Loucy (cell line): ENCODE measurements around the gene CYP24A1.
A peak's percentile ranks its signal among the peaks of the same experiment; 100 is the strongest.

ENCODE experiments used
- H2AFZ ChIP-seq: fragments of 200-600 bp; sonication (generic); 2 replicates; pipeline ENCODE4 v1.6.0; 2016; ENCODE audit warnings: antibody characterized with exemption, mild to moderate bottlenecking, low read length, moderate library complexity
- H3F3A ChIP-seq: fragments of 200-600 bp; 2 replicates; pipeline ENCODE4 v1.6.0; 2016; ENCODE audit warnings: antibody characterized with exemption, low read depth, mild to moderate bottlenecking
- H3K27me3 ChIP-seq: fragments of 200-600 bp; sonication (generic); 2 replicates; pipeline ENCODE4 v1.6.1; 2014; ENCODE audit warnings: low read length, mild to moderate bottlenecking; ENCODE audit not compliant: insufficient read depth, poor library complexity, severe bottlenecking
- H3K36me3 ChIP-seq: fragments of 200-600 bp; sonication (generic); 2 replicates; pipeline ENCODE4 v1.6.1; 2016; ENCODE audit warnings: low read length; ENCODE audit not compliant: insufficient read depth
- H3K4me1 ChIP-seq: fragments of 200-600 bp; sonication (generic); 2 replicates; pipeline ENCODE4 v1.5.1; 2014; ENCODE audit warnings: low read length, mild to moderate bottlenecking; ENCODE audit not compliant: insufficient read depth, poor library complexity, severe bottlenecking
- H3K4me2 ChIP-seq: fragments of 200-600 bp; sonication (generic); 2 replicates; pipeline ENCODE4 v1.6.0; 2014; ENCODE audit warnings: antibody characterized with exemption, low read length, low read depth, mild to moderate bottlenecking; ENCODE audit not compliant: poor library complexity, severe bottlenecking
- H3K4me3 ChIP-seq: fragments of 200-600 bp; sonication (generic); 2 replicates; pipeline ENCODE4 v1.5.1; 2014; ENCODE audit warnings: low read length, mild to moderate bottlenecking, mixed read lengths; ENCODE audit not compliant: poor library complexity, severe bottlenecking
- H3K79me2 ChIP-seq: fragments of 200-600 bp; sonication (generic); 2 replicates; pipeline ENCODE4 v1.6.1; 2014; ENCODE audit warnings: low read length; ENCODE audit not compliant: insufficient read depth
- H3K9ac ChIP-seq: fragments of 200-600 bp; sonication (generic); 2 replicates; pipeline ENCODE4 v1.6.0; 2014; ENCODE audit warnings: mild to moderate bottlenecking, low read depth, low read length, moderate library complexity; ENCODE audit not compliant: poor library complexity, severe bottlenecking
- H3K9me2 ChIP-seq: fragments of 200-600 bp; sonication (generic); replicated peaks from 2 replicates; pipeline ENCODE4 v1.6.1; 2016; ENCODE audit warnings: low read depth, low read length, mixed read lengths
- H3K9me3 ChIP-seq: fragments of 200-600 bp; sonication (generic); 2 replicates; pipeline ENCODE4 v1.6.1; 2014; ENCODE audit warnings: mild to moderate bottlenecking, antibody characterized with exemption, low read length, low read depth; ENCODE audit not compliant: insufficient read depth
- H4K20me1 ChIP-seq: fragments of 200-600 bp; sonication (generic); 2 replicates; pipeline ENCODE4 v1.6.0; 2014; ENCODE audit warnings: antibody characterized with exemption, low read length, mild to moderate bottlenecking; ENCODE audit not compliant: insufficient read depth, poor library complexity, severe bottlenecking
- CTCF ChIP-seq: fragments of 200-600 bp; sonication (generic); conservative IDR thresholded peaks from 2 replicates; pipeline ENCODE4 v1.5.1; 2014; ENCODE audit warnings: mild to moderate bottlenecking, antibody characterized with exemption, low read length
- EZH2phosphoT487 ChIP-seq: fragments of 200-600 bp; IDR thresholded peaks from 2 replicates; pipeline ENCODE4 v1.6.1; 2018; ENCODE audit warnings: antibody characterized with exemption, mild to moderate bottlenecking, moderate library complexity, borderline replicate concordance

CYP24A1 gene

DNA sequence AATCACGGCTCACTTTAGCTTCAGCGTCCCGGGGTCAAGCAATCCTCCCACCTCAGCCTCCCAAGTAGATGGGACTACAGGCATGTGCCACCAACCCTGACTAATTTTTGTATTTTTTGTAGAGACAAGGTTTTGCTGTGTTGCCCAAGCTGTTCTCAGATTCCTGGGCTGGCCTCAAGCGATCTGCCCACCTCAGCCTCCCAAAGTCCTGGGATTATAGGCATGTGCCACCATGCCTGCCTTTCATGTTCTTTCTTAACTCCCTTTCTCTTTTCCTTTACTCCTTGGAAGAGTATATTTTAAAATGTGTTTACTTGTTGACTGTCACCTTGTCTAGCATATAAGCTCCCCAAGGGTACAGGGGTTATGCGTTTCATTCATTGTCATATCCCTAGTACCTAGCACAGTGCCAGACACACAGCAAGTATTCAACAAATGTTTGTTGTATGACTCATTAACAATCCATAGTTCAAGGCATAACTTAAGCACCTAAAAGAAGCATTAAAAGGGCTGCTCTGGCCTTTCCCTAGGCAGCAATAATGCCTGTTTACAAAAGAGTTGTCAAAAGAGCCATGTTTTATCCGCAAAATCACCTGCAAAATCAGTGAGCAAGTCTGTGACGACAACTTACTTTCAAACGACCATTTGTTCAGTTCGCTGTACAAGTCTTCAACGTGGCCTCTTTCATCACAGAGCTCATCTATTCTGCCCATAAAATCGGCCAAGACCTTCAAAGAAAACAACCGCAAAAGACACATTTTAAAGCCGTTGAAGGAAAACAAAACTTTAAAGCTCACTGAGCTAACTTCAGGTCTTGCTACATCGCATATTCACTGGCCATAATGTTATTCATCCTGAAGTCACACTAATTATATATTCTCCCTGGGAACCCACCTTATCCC, 4.6 kb downstream of the CYP24A1 start:
- H3K4me1 ChIP-seq = peaks cover 10% of the 10 kb centered on the region
- no peaks in the 10 kb centered on the region for H3K9me3 ChIP-seq
- no peaks in the 10 kb centered on the region for H3K9me2 ChIP-seq
- no peaks in the 10 kb centered on the region for H4K20me1 ChIP-seq
- no peaks in the 10 kb centered on the region for H3K79me2 ChIP-seq
- H3K4me2 ChIP-seq = peak overlapping the region; percentile 41
- no peaks in the 10 kb centered on the region for H3K27me3 ChIP-seq
- no peak overlapping the region for H3K9ac ChIP-seq
- peak overlapping the region; percentile 15 for H3K4me3 ChIP-seq
- H3F3A ChIP-seq = no peaks in the 10 kb centered on the region
- H3K36me3 ChIP-seq = no peaks in the 10 kb centered on the region
- H2AFZ ChIP-seq = peak overlapping the region; percentile 70
- no peak for TF ChIP-seq EZH2phosphoT487
- no peak for TF ChIP-seq CTCF

DNA sequence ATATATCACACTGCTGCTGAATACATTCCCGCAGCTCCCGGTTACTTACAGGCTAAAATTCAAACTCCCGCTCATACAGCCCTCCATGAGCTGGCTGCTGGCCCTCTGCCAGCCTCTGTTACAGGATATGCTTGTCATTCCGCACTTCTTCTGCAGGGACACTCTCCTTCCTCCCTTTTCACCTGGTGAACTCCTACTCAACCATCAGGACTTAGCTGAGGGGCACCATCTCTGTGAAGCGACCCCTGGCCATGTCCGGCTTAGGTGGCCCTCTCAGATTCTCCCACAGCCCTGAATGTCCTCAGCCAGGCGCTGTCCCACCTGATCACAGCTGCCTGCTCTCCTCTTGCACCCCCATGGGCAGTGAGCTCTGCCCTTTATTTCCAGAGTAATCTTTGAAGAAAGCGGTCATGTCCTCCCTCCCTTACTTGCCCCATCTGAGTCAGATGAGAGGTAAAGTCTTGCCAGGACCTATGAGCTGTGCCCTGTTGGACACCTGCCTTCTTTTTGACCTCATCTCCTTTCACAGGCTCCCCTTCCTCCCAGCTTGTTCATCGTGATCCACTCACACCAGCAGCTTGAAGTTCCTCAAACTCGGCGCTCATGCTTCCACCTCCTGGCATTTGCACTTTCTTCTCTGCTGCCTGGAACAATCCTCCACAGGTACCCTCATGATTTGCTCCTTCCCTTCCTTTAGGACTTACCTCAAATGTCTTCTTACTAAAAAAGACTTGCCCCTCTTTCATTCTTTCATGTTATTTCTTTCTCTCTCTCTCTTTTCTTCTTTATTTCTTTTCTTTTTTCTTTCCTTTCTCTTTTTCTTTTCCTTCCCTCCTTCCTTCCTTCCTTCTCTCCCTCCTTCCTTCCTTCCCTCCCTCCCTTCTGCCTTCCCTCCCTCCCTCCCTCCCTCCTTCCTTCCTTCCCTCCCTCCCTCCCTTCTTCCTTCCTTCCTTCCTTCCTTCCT, 5.6 kb downstream of the CYP24A1 start:
- no peak overlapping the region for H3K9ac ChIP-seq
- no peaks in the 10 kb centered on the region for H3K36me3 ChIP-seq
- no peak overlapping the region for H3K4me2 ChIP-seq
- H4K20me1 ChIP-seq = no peaks in the 10 kb centered on the region
- H2AFZ ChIP-seq = no peak overlapping the region
- H3K79me2 ChIP-seq = no peaks in the 10 kb centered on the region
- H3K4me3 ChIP-seq = no peak overlapping the region
- no peaks in the 10 kb centered on the region for H3K9me3 ChIP-seq
- peaks cover 10% of the 10 kb centered on the region for H3K4me1 ChIP-seq
- no peaks in the 10 kb centered on the region for H3K9me2 ChIP-seq
- no peaks in the 10 kb centered on the region for H3K27me3 ChIP-seq
- TF ChIP-seq CTCF = no peak
- TF ChIP-seq EZH2phosphoT487 = no peak
- H3F3A ChIP-seq = no peaks in the 10 kb centered on the region

- H3K4me1 ChIP-seq = peaks cover 10% of the 10 kb centered on the region
- no peaks in the 10 kb centered on the region for H3F3A ChIP-seq
- H3K4me3 ChIP-seq = no peak overlapping the region
- H3K4me2 ChIP-seq = no peak overlapping the region
- H3K36me3 ChIP-seq = no peaks in the 10 kb centered on the region
- no peaks in the 10 kb centered on the region for H3K79me2 ChIP-seq
- H3K9ac ChIP-seq = no peak overlapping the region
- H4K20me1 ChIP-seq = no peaks in the 10 kb centered on the region
- H3K27me3 ChIP-seq = no peaks in the 10 kb centered on the region
- H3K9me2 ChIP-seq = no peaks in the 10 kb centered on the region
- no peaks in the 10 kb centered on the region for H3K9me3 ChIP-seq
- no peak overlapping the region for H2AFZ ChIP-seq
- TF ChIP-seq EZH2phosphoT487 = no peak
- TF ChIP-seq CTCF = no peak
Measured at GRCh38 chr20:54166987-54167662, 6.7 kb downstream of the CYP24A1 start.
